ENCODE results near the gene DMRT1. TPM values are rescaled to one million over a fixed set of nuclear protein-coding genes. Genes with fewer than 3 reads are reported as not detected.
A peak's percentile ranks its signal among the peaks of the same experiment; 100 is the strongest.

The DMRT1 gene
- total and polyA plus RNA-seq, 2 donors from 2014 or later: not detected

DNA sequence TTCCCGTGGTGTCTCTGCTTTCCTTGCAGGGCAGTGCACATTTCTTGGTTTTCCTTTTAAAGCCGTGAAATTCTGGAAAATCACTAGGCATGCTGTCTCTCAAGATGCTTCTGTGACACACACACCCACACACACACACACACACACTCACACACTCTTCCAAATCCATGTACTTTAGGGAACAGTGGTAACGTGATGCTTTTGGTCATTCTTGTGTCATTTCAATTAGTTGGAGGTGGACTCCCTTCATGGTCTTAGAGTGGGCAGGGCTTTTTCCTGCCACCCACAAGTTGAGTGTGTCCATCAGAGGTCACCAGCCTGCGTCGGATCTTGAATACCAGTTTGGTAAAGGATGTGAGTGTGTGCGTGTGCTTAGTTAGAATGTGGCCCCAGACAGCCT lies 64.4 kb downstream of the DMRT1 start:
- H3K27me3 ChIP-seq (ENCODE audit: control insufficient read depth, insufficient read depth, low read length): no peaks in the 10 kb centered on the region
- no peak overlapping the region for H3K27ac ChIP-seq (ENCODE audit: low read depth in 2 of 2, low read length in 2 of 2)
- no peaks in the 10 kb centered on the region for H3K4me1 ChIP-seq (ENCODE audit: control insufficient read depth in 2 of 3, insufficient read depth in 2 of 3, low read depth in 1 of 3, low read length in 3 of 3)
- H3K36me3 ChIP-seq (ENCODE audit: control insufficient read depth in 2 of 3, insufficient read depth in 3 of 3, low read length in 3 of 3): no peaks in the 10 kb centered on the region
- intact Hi-C loops (cut with DNase I): no loop called here
- DNase-seq (peak in 2 of 5 donors; percentile 38 to 46), FAIRE-seq (no peak)
- H3K9ac ChIP-seq (ENCODE audit: low read length in 3 of 3): no peak overlapping the region
- no peak overlapping the region for H3K4me3 ChIP-seq (ENCODE audit: low read length in 3 of 3)
- TF ChIP-seq, protein P1, sequence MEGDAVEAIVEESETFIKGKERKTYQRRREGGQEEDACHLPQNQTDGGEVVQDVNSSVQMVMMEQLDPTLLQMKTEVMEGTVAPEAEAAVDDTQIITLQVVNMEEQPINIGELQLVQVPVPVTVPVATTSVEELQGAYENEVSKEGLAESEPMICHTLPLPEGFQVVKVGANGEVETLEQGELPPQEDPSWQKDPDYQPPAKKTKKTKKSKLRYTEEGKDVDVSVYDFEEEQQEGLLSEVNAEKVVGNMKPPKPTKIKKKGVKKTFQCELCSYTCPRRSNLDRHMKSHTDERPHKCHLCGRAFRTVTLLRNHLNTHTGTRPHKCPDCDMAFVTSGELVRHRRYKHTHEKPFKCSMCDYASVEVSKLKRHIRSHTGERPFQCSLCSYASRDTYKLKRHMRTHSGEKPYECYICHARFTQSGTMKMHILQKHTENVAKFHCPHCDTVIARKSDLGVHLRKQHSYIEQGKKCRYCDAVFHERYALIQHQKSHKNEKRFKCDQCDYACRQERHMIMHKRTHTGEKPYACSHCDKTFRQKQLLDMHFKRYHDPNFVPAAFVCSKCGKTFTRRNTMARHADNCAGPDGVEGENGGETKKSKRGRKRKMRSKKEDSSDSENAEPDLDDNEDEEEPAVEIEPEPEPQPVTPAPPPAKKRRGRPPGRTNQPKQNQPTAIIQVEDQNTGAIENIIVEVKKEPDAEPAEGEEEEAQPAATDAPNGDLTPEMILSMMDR (IDR thresholded peaks at IDR 0.05; ENCODE audit: borderline replicate concordance, extremely low read depth, insufficient read depth): no peak
- H3K9me3 ChIP-seq (ENCODE audit: control insufficient read depth in 2 of 3, insufficient read depth in 1 of 3, low read length in 3 of 3): no peaks in the 10 kb centered on the region

DNA sequence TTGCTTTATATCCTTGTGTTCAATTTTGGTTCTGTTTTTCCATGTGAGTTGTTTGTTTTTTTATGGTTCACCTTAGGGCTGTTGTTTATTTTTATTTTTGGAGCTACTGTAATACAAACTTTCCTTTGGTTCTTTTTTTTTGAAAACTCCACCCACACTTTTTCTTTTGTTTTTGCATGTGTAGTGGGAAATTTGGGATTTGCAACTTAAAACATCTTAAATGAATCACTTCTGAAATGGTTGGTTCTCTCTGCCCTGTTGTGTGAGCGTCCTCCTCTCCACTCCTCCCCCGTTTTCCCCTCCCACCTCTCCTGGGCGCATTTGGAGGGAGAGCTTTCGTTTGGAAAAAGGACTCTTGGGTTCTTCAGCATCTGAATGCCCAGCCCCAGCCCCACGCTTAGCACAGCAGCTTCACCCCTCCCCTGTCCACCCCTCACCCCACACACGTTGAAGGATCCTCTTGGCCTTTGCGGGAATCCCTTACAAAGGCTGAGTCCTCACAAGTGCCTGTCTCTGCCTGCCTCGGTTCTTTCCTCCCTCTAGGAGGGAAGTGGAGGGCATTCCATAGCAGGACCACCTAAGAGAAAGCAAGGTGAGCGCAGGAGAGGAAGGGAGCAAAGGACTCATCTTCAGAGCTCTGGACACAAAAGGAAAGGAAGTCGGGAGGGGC lies 67.2 kb downstream of the DMRT1 start:
- Histone ChIP-seq H3K9ac (ENCODE audit: low read length in 3 of 3) (no peak overlapping the region), H3K9me3 (ENCODE audit: control insufficient read depth in 2 of 3, insufficient read depth in 1 of 3, low read length in 3 of 3) (no peaks in the 10 kb centered on the region), H3K27me3 (ENCODE audit: control insufficient read depth, insufficient read depth, low read length) (no peaks in the 10 kb centered on the region), H3K4me3 (ENCODE audit: low read length in 3 of 3) (no peak overlapping the region), H3K27ac (ENCODE audit: low read depth in 2 of 2, low read length in 2 of 2) (no peak overlapping the region), H3K4me1 (ENCODE audit: control insufficient read depth in 2 of 3, insufficient read depth in 2 of 3, low read depth in 1 of 3, low read length in 3 of 3) (no peaks in the 10 kb centered on the region), H3K36me3 (ENCODE audit: control insufficient read depth in 2 of 3, insufficient read depth in 3 of 3, low read length in 3 of 3) (no peaks in the 10 kb centered on the region)
- intact Hi-C loops (cut with DNase I): no loop called here
- no peak for DNase-seq
- TF ChIP-seq, protein P1 (IDR thresholded peaks at IDR 0.05; ENCODE audit: borderline replicate concordance, extremely low read depth, insufficient read depth): no peak
- no peak for FAIRE-seq

DNA sequence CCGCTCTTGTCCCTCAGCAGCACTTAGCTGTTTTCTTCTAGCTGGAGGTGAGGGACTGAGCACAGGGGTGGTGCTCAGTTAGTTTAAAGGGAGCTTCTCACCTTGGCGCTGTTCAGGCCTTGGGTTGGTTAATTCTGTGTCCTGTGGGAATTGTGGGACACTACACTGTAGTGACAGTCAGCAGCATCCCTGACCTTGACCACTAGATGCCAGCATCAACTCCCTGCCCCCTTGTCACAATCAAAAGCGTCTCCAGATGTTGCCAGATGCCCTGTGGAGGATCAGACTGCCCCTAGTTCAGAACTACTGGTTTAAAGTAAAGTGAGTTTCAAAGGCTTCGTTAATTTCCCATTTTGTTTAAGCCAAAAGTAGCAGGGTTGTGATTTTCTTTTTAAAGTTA lies 69.5 kb downstream of the DMRT1 start:
- no peak for FAIRE-seq

More for the DNA sequence above, 69.5 kb downstream of the DMRT1 start:
- Histone ChIP-seq H3K9me3 (ENCODE audit: control insufficient read depth in 2 of 3, insufficient read depth in 1 of 3, low read length in 3 of 3) (no peaks in the 10 kb centered on the region), H3K4me3 (ENCODE audit: low read length in 3 of 3) (no peak overlapping the region), H3K9ac (ENCODE audit: low read length in 3 of 3) (no peak overlapping the region), H3K27me3 (ENCODE audit: control insufficient read depth, insufficient read depth, low read length) (no peaks in the 10 kb centered on the region), H3K27ac (ENCODE audit: low read depth in 2 of 2, low read length in 2 of 2) (no peak overlapping the region), H3K36me3 (ENCODE audit: control insufficient read depth in 2 of 3, insufficient read depth in 3 of 3, low read length in 3 of 3) (no peaks in the 10 kb centered on the region), H3K4me1 (ENCODE audit: control insufficient read depth in 2 of 3, insufficient read depth in 2 of 3, low read depth in 1 of 3, low read length in 3 of 3) (no peaks in the 10 kb centered on the region)
- TF ChIP-seq, protein P1 (IDR thresholded peaks at IDR 0.05; ENCODE audit: borderline replicate concordance, extremely low read depth, insufficient read depth): no peak
- intact Hi-C loops (cut with DNase I): no loop called here
- peak in 2 of 5 donors; percentile 38 to 45 for DNase-seq
